Activated CD4-positive, alpha-beta T cell treated with anti-CD3 and anti-CD28 coated beads for 1 hour (primary cell): ENCODE measurements around the gene DNAH17.

Experiments used
- DNase-seq: peaks from one replicate; pipeline ENCODE4 v3.0.0-alpha.2; 2020

The DNAH17 gene

GRCh38 chr17:78438694-78439325 lies 138.4 kb downstream of the DNAH17 start:
- DNase-seq = no peak

DNA sequence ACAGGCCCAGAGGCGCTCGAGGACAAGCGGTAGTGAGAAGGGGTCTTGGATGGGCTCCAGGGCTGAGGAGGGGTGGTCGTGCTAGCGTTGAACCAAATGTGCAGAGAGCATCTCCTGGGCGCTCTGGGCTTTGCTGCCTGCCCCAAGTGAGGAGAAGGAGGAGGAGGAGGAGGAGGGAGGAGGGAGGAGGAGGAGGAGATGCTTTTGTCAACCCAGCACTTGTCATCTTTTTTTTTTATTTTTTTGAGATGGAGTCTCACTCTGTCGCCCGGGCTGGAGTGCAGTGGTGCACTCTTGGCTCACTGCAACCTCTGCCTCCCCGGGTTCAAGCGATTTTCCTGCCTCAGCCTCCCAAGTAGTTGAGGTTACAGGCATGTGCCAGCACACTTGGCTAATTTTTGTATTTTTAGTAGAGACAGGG lies 138.9 kb downstream of the DNAH17 start:
- DNase-seq = no peak

- no peak for DNase-seq
Observed at GRCh38 chr17:78437508-78438169, 139.6 kb downstream of the DNAH17 start.

GRCh38 chr17:78435330-78436005 lies 141.7 kb downstream of the DNAH17 start:
- DNase-seq = no peak

DNA sequence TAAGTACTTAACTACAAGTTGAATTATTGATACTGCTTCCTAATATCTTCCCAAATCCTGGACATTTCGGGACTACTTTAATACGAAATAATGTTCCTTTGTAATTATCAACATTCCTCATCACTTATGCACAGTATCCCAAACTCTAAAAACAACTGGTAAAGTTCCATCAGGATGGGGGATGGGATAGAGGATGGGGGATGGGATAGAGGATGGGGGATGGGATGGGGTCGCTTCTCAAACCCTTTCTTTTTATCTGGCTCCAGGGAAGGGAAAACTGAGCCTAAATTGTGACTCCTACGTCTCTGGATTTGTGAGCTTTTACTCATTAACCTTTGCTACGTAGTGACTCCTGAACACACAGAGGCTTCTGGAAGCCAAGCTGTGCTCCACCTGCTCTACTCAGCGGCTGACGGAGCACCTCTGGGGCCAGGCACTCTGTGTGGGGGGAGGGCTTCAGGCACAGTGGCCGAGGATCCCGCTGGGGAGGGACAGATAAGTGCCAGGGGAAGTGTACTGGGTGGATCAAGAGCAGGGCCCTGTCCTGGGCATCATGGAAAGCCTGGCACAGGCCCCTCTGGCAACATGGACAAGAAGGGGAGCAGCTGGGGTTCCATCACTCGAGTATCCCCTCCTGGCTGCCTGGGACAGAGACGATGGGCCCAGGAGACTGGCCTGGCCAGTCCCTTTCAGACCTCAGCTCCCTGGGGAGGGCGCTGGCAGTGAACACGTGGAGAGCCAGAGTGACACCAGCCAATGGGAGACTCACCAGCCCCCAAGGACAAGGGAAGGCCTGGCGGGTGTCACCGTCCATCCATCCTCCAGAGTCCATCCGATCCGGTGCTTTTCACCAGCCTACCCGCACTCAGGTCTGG lies 142.5 kb downstream of the DNAH17 start:
- DNase-seq = no peak

GRCh38 chr17:78433780-78434335 lies 143.3 kb downstream of the DNAH17 start:
- no peak for DNase-seq

- DNase-seq = no peak
Observed at GRCh38 chr17:78433013-78433727, 144.0 kb downstream of the DNAH17 start.

GRCh38 chr17:78432226-78433012 lies 144.8 kb downstream of the DNAH17 start:
- DNase-seq = no peak

GRCh38 chr17:78431692-78431958 lies 145.6 kb downstream of the DNAH17 start:
- no peak for DNase-seq

DNA sequence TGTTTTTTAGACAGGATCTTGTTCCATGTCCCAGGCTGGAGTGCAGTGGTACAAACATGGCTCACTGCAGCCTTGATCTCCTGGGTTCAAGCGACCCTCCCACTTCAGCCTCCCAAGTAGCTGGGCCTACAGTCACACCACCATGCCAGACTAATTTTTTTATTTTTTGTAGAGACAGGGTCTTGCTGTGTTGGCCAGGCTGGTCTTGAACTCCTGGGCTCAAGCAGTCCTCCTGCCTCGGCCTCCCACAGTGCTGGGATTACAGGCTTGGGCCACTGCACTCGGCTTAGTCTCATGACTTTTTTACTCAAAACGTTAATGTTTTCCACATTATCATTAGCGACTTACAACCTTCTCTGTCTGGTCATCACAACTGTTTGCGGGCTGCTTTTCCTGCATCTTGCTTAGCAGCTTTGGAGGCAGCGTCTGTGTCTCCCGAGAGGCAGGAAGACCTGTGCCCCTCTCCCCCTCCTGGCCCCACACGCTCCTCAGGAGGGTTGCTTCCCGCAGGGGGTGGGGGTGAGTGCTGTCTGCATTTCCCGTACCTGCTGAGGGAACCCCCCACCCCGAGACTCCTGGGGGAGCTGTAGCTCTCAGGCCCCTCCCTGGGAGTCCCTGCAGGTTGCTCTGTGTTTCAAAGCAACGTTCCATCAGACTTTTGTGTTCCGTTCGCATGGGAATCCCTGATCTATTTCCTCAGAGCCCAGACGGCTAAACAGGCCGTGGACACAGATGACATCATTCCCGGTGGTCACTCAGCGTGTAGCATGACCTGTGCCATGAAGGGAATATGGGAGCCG lies 146.1 kb downstream of the DNAH17 start:
- DNase-seq = no peak

DNA sequence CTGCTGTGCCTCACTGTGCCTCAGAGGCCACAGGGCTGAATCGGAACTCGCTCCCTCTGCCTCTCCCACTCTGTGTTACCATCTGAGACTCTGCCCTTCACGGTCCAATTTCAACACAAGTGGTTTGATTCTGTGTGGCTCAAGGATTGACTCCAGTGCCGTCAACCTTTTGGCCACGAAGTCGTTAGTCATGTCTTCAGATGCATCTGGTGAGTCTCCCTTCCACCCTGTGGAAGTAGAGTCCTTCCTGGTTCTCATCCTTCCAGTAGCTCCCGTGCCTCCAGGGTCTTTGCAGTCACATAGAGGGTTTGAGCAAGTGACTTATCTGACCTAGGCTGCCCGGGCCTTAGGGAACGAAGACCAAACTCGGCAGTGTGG lies 147.6 kb downstream of the DNAH17 start:
- DNase-seq = no peak

- no peak for DNase-seq
Observed at GRCh38 chr17:78428836-78429617, 148.2 kb downstream of the DNAH17 start.

DNA sequence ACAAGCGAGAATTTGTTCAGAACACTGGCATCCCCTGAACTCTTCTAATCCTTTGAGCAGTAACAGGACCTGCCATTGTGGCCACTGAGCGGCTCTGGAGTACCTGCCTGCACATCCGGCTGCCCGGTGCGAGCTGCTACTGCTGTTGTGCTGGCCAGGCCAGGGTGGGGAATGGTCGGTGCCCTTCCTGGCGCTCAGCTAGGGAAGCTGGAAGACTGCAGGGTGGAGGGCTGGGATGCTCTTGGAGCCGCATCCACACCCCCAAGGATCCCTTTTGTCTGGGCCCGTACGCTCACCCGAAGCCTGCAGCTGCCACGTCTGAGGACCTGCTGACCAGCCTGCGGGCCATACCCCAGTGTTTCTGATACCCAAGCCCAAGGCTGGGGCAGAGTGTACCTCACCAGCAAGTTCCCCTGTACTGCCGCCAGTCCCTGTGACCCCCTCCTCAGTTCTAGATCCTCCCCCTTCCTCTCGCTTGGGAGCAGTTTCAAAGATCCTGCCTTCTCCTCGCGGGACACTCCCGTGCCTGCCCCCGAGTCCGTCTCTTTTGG lies 149.1 kb downstream of the DNAH17 start:
- no peak for DNase-seq

- DNase-seq = no peak
Observed at GRCh38 chr17:78427140-78427539, 150.1 kb downstream of the DNAH17 start.

DNA sequence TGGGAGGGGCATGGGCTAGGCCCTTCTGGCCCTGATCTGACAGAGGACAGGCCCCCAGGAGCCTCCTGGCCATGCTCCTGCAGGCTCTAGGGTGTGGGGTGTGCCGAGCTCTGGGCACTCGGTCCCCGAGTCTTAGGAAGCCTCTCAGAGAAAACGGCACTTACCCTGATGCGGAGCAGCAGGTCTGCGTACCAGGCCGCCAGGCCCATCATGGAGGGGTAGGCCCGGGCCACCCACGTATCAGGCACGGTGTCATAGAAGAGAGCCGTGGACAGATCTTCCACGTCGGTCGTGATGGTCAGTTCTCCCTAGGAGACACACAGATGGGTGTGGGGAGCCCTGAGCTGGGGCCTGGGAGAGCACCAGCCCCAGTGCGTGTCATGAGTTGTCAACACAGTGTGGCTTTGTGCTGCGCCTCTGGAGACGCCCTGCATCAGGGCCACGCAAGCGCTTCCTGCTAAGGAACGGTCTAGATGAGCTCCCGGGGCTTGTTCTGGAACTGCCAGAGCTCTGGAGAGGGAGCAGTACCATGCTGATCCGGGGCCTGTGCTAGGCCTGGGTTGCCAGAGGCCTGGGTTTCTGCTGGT lies 150.8 kb downstream of the DNAH17 start:
- no peak for DNase-seq

DNA sequence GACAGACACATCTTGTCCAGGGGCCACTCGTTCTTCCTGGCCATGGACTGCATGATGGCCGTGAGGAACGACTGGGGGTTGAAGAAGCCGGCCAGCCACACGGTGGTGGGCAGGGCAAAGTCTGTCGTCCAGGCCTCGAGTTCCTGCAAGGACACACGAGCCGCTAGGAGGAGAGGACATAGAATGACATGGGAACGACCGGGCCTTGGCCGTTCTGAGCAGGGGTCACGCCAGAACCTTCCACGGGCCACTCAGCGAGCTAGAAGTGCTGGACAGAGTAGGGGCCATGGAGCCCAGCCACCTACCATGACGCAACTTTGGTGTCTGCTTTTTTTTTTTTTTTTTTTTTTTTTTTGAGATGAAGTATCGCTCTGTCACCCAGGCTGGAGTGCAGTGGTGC lies 151.8 kb downstream of the DNAH17 start:
- no peak for DNase-seq

GRCh38 chr17:78423961-78424675 lies 153.1 kb downstream of the DNAH17 start:
- DNase-seq = no peak

DNA sequence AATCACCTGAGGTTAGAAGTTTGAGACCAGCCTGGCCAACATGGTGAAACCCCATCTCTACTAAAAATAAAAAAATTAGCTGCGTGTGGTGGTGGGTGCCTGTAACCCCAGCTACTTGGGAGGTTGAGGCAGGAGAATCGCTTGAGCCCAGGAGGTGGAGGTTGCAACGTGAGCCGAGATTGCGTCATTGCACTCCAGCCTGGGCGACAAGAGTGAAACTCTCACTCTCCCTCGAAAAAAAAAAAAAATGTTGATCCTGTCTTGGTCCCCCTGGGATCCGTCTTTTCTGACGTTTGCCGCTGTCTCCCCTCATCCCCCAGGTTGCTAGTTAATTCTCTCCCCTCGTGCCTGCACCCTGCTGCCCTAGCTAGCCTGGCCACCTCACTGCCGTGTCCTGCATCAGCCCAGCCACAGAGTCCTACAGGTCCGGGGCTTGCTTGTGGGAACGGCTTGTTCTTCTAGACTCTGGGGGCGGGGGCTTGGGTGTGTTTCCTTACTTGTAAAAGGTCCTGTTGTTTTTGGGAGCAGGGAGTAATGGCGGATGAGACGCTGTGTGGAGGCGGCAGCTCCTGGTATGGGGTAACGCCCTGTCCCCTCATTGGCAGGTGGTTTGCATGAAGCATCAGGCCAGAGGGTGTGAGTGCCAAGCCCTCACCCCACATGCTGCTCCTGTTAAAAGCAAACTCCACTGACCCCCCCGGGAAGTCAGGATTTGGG lies 154.2 kb downstream of the DNAH17 start:
- DNase-seq = no peak
